ENCODE data around the gene SSPN. TPM values are rescaled to one million over a fixed set of nuclear protein-coding genes. Genes with fewer than 3 reads are reported as not detected.

The SSPN gene
- total RNA-seq, 1 experiment from 2014 or later = 11.9 TPM

- H3K9me3 ChIP-seq (ENCODE audit: low read length) = no peaks in the 10 kb centered on the region
- H3F3A ChIP-seq (ENCODE audit: low read length, unreplicated experiment) = no peaks in the 10 kb centered on the region
- peaks cover 37% of the 10 kb centered on the region for H3K4me1 ChIP-seq (ENCODE audit: insufficient read depth, low read length)
- peak; percentile 99 for DNase-seq
- intact Hi-C loops (cut with micrococcal nuclease) = loop anchor here (1.0 to 2.0 kb wide), 4 partner anchors 23 to 121 kb away; no protein-coding TSS in a partner anchor
- H3K27me3 ChIP-seq (ENCODE audit: low read length) = no peaks in the 10 kb centered on the region
- ATAC-seq = peak; percentile 95
- ChIA-PET POLR2A (ENCODE audit: unreplicated experiment) (interaction anchor here (0.6 to 1.9 kb wide), 7 partner anchors 29 to 819 kb away, joined by 3 to 17 read pairs (median 5); partner anchors contain the start of gene BHLHE41), CTCF (interaction anchor here (0.6 to 1.4 kb wide), 6 partner anchors 25 to 121 kb away, joined by 3 to 6 read pairs (median 4); no protein-coding TSS in a partner anchor)
- H3K27ac ChIP-seq (ENCODE audit: low read length) = peak overlapping the region; percentile 88
- H3K79me2 ChIP-seq (ENCODE audit: low read length) = no peaks in the 10 kb centered on the region
- H3K36me3 ChIP-seq (ENCODE audit: low read depth, low read length) = no peaks in the 10 kb centered on the region
- H2AFZ ChIP-seq (ENCODE audit: low read length) = peak overlapping the region; percentile 63
- peak overlapping the region; percentile 47 for H3K9ac ChIP-seq (ENCODE audit: low read length)
- BruUV-seq (replicated peaks) = no TSS peak
- TF ChIP-seq CTCF (conservative IDR thresholded peaks at IDR 0.05; ENCODE audit: low read depth, low read length) (peak; percentile 46), EZH2 (IDR thresholded peaks at IDR 0.05; ENCODE audit: low read length, unreplicated experiment) (no peak), EZH2phosphoT487 (IDR thresholded peaks at IDR 0.05; ENCODE audit: borderline replicate concordance, low read length) (no peak)
- H4K20me1 ChIP-seq (ENCODE audit: low read length) = no peaks in the 10 kb centered on the region
- H3K9me2 ChIP-seq (replicated peaks; ENCODE audit: low read length) = no peaks in the 10 kb centered on the region
- peak overlapping the region; percentile 22 for H3K4me3 ChIP-seq (ENCODE audit: low read length)
- H3K4me2 ChIP-seq (ENCODE audit: low read length) = peak overlapping the region; percentile 76
Measured at GRCh38 chr12:26153421-26154154, 41.8 kb upstream of the SSPN start.

- Histone ChIP-seq H3K4me2 (ENCODE audit: low read length) (no peak overlapping the region), H3K27ac (ENCODE audit: low read length) (no peak overlapping the region), H3K4me1 (ENCODE audit: insufficient read depth, low read length) (peaks cover 32% of the 10 kb centered on the region), H3K9ac (ENCODE audit: low read length) (no peak overlapping the region), H4K20me1 (ENCODE audit: low read length) (no peaks in the 10 kb centered on the region), H3K9me2 (replicated peaks; ENCODE audit: low read length) (no peaks in the 10 kb centered on the region), H2AFZ (ENCODE audit: low read length) (no peak overlapping the region), H3K4me3 (ENCODE audit: low read length) (no peak overlapping the region), H3F3A (ENCODE audit: low read length, unreplicated experiment) (no peaks in the 10 kb centered on the region), H3K79me2 (ENCODE audit: low read length) (no peaks in the 10 kb centered on the region), H3K27me3 (ENCODE audit: low read length) (no peaks in the 10 kb centered on the region), H3K9me3 (ENCODE audit: low read length) (no peaks in the 10 kb centered on the region), H3K36me3 (ENCODE audit: low read depth, low read length) (no peaks in the 10 kb centered on the region)
- ATAC-seq (no peak), DNase-seq (no peak)
- POLR2A ChIA-PET (ENCODE audit: unreplicated experiment) = interaction anchor here (0.6 kb wide), 1 partner anchor 1455 kb away, joined by 5 read pairs; no protein-coding TSS in a partner anchor
- intact Hi-C loops (cut with micrococcal nuclease) = no loop called here
- BruUV-seq (replicated peaks) = no TSS peak
- CTCF ChIA-PET = interaction anchor here (0.5 kb wide), 1 partner anchor 769 kb away, joined by 4 read pairs; no protein-coding TSS in a partner anchor
- TF ChIP-seq EZH2 (IDR thresholded peaks at IDR 0.05; ENCODE audit: low read length, unreplicated experiment) (no peak), EZH2phosphoT487 (IDR thresholded peaks at IDR 0.05; ENCODE audit: borderline replicate concordance, low read length) (no peak), CTCF (conservative IDR thresholded peaks at IDR 0.05; ENCODE audit: low read depth, low read length) (no peak)
Measured at GRCh38 chr12:26156201-26156871, 39.0 kb upstream of the SSPN start.
